ENCODE results near the gene GJA8.
"Not testable (repeated sequence)": the region's sequence is repeated elsewhere in the genome, so short reads cannot be mapped to it uniquely, and the experiment has no call there.

GJA8 gene

DNA sequence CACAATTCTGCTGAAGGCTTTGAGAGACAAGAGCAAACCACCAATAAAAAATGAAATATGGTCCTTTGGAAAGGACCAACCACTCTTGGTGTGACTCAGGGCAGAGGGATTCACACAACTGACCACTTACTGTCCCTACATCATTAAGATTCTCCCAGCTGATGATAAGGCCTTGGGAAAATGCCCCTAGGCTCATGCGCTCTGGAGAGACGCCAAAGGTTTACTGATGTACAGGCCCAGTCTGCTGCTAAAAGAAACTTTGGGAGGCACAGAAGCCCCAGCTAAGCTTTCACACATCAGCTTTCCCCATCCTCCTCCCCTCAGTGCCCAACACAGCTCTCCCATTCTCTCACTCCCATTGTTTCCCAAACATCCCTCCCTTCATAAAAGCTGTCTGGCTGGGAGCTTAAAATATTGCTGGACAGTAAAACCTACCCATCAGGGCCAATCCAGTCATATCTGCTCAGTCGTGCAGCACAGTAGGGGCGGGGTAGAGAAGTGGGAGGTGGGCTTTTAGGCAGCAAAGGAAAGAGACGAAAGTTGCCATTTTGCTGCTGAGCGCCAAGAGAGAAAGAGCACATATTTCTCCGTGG is at the start of gene GJA8:
TSS of gene GJA8 (plus strand) at position 543 of the 593 bp plus-strand sequence. CDS start 5,161 bp downstream, outside the sequence.
- Histone ChIP-seq H3K36me3 (no peaks in the 10 kb centered on the region), H3K4me1 (peaks cover 36% of the 10 kb centered on the region)

DNA sequence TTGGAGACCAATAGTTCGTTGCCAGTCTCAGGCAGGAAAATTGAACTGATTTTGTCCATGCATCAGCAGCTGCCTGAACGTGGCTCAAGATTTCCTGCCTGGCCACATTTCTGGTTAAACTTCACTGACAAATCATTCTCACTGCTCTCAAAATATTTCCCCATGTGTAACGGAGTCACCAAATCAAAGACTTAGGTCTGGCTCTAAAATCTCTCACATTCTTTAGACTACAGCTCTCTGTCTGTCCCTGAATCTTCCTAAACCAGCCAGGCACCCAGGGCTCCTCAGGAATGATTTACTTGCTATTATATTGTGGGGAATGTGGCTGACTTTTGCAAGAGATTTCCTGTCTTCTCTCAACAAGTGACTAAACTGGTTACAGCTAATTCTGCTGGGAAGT is 49.2 kb upstream of the GJA8 start:
- TF ChIP-seq Cebpa-rat (IDR thresholded peaks at IDR 0.05) = no peak
- Histone ChIP-seq H4K20me1 (no peaks in the 10 kb centered on the region), H3K36me3 (no peaks in the 10 kb centered on the region), H3K27me3 (no peaks in the 10 kb centered on the region), H3K4me3 (no peak overlapping the region), H3K4me2 (peak overlapping the region; percentile 53), H3K27ac (no peak overlapping the region), H3K9ac (no peak overlapping the region), H3K4me1 (peaks cover 31% of the 10 kb centered on the region), H3K9me3 (no peaks in the 10 kb centered on the region)

More for the DNA sequence above, at the start of gene GJA8:
- peak within 1 kb of the TSS; percentile 70 for H3K4me2 ChIP-seq
- H4K20me1 ChIP-seq = no peaks in the 10 kb centered on the region
- 0 out of 2 replicates have a peak within 1 kb of the TSS, but pooled peaks have one; percentile 10 for H3K27ac ChIP-seq
- no peaks in the 10 kb centered on the region for H3K9me3 ChIP-seq
- no peak for TF ChIP-seq Cebpa-rat (IDR thresholded peaks at IDR 0.05)
- no peaks in the 10 kb centered on the region for H3K27me3 ChIP-seq
- H3K4me3 ChIP-seq = no peak within 1 kb of the TSS
- H3K9ac ChIP-seq = no peak within 1 kb of the TSS

DNA sequence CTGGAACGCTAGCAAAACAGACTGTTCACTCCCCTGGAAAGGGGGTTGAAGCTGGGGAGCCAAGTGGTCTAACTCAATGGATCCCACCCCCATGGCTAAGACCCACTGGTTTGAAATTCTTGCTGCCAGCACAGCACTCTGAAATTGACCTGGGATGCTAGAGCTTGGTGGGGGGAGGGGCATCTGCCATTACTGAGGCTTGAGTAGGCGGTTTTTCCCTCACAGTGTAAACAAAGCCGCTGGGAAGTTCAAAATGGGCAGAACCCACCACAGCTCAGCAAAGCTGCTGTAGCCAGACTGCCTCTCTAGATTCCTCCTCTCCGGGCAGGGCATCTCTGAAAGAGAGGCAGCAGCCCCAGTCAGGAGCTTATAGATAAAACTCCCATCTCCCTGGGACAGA is 47.6 kb upstream of the GJA8 start:
- H3K4me2 ChIP-seq, H3K27me3 ChIP-seq: not testable (repeated sequence)

DNA sequence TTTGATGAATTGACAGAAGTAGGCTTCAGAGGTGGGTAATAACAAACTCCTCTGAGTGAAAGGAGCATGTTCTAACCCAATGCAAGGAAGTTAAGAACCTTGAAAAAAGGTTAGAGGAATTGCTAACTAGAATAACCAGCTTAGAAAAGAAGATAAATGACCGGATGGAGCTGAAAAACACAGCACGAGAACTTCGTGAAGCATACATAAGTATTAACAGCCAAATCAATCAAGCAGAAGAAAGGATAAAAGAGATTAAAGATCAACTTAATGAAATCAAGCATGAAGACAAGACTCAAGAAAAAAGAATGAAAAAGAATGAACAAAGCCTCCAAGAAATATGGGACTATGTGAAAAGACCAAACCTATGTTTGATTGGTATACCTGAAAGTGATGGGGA is 46.6 kb upstream of the GJA8 start:
- H3K9me3 ChIP-seq, H3K36me3 ChIP-seq, H3K27me3 ChIP-seq, H3K4me2 ChIP-seq, H3K4me3 ChIP-seq, H3K9ac ChIP-seq, H3K27ac ChIP-seq, H4K20me1 ChIP-seq: not testable (repeated sequence)
- H3K4me1 ChIP-seq = peaks cover 31% of the 10 kb centered on the region

More for the DNA sequence above, 47.6 kb upstream of the GJA8 start:
- not testable (repeated sequence) for H4K20me1 ChIP-seq, H3K9me3 ChIP-seq, H3K27ac ChIP-seq, H3K36me3 ChIP-seq, H3K4me3 ChIP-seq, H3K9ac ChIP-seq
- peaks cover 31% of the 10 kb centered on the region for H3K4me1 ChIP-seq

DNA sequence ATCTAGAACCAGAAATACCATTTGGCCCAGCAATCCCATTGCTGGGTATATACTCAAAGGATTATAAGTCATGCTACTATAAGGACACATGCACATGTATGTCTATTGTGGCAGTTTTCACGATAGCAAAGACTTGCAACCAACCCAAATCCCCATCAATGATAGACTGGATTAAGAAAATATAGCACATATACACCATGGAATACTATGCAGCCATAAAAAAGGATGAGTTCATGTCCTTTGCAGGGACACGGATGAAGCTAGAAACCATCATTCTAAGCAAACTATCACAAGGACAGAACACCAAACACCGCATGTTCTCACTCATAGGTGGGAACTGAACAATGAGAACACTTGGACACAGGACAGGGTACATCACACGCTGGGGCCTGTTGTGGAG is 35.4 kb upstream of the GJA8 start:
- H3K36me3 ChIP-seq, H3K4me1 ChIP-seq, H3K4me3 ChIP-seq, H3K4me2 ChIP-seq, H3K9ac ChIP-seq, H3K9me3 ChIP-seq, H3K27ac ChIP-seq, H4K20me1 ChIP-seq, H3K27me3 ChIP-seq: not testable (repeated sequence)

DNA sequence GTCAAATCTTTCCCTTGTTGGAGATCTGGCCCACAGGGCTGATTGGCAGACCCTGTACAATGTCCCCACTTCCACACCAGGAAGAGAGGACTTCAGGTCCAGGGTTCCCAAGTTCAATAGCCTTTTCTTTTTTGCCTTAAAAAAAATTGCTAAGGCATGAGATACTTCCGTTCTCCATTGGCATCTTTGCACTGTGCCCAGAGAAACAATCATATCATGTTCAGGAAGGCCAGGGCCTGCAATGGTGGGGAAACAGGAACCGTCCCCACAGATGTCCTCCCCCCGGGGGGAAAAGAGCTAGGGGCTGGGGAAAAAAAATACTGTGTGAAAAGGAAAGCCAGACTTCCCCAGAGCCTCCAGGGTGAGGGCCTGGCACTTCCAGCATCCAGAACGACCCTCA is 24.6 kb upstream of the GJA8 start:
- no peak overlapping the region for H3K27ac ChIP-seq
- peak overlapping the region; percentile 18; the same call in 1 of the 2 replicates for H3K4me2 ChIP-seq
- no peaks in the 10 kb centered on the region for H3K27me3 ChIP-seq
- H3K9me3 ChIP-seq = peaks cover 6% of the 10 kb centered on the region; the same call in 1 of the 2 replicates
- H3K4me3 ChIP-seq = no peak overlapping the region
- no peak for TF ChIP-seq Cebpa-rat (IDR thresholded peaks at IDR 0.05)
- no peaks in the 10 kb centered on the region for H3K36me3 ChIP-seq
- no peak overlapping the region for H3K9ac ChIP-seq
- no peaks in the 10 kb centered on the region for H4K20me1 ChIP-seq
- H3K4me1 ChIP-seq = peaks cover 9% of the 10 kb centered on the region

DNA sequence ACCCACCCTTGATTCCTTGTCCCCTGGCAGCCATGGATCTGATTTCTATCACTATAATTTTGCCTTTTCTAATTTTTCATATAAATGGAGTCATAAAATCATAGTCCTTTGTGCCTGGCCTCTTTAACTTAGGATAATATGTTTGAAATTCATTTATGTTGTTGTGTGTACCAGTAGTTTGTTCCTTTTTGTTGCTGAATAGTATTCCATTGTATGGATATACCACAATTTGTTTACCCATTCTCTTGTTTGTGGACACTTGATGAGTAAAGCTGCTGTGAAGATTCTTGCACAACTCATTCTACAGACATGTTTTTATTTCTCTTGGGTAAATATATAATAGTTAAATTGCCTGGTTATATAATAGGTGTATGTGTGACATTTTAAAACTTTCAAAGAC is 22.7 kb upstream of the GJA8 start:
- no peak for TF ChIP-seq Cebpa-rat (IDR thresholded peaks at IDR 0.05)
- peaks cover 6% of the 10 kb centered on the region; the same call in 1 of the 2 replicates for H3K9me3 ChIP-seq
- no peak overlapping the region for H3K9ac ChIP-seq

DNA sequence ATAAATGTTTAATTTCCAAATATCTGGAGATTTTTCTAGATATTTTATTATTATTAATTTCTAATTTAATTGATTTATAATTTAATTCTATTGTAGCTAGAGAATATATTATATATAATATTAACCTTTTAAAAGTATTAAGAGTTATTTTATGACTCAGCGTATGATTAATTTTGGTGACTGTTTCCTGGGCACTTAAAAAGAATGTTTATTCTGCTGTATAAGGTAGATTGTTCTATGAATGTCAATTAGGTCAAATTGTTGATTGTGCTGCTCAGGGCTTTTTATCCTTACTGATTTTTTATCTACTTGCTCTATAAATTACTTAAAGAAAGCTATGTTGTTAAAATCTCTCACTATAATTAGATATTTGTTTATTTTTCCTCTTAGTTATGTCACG is 20.1 kb upstream of the GJA8 start:
- Histone ChIP-seq H3K27me3 (no peaks in the 10 kb centered on the region), H3K4me3 (no peak overlapping the region), H3K9me3 (peaks cover 6% of the 10 kb centered on the region; the same call in 1 of the 2 replicates), H3K4me2 (no peak overlapping the region), H3K27ac (no peak overlapping the region), H3K4me1 (peaks cover 9% of the 10 kb centered on the region), H4K20me1 (no peaks in the 10 kb centered on the region), H3K9ac (no peak overlapping the region), H3K36me3 (no peaks in the 10 kb centered on the region)
- no peak for TF ChIP-seq Cebpa-rat (IDR thresholded peaks at IDR 0.05)

More for the DNA sequence above, 22.7 kb upstream of the GJA8 start:
- Histone ChIP-seq H3K4me3 (no peak overlapping the region), H4K20me1 (no peaks in the 10 kb centered on the region), H3K36me3 (no peaks in the 10 kb centered on the region), H3K4me1 (peaks cover 9% of the 10 kb centered on the region), H3K27ac (no peak overlapping the region), H3K27me3 (no peaks in the 10 kb centered on the region), H3K4me2 (no peak overlapping the region)

DNA sequence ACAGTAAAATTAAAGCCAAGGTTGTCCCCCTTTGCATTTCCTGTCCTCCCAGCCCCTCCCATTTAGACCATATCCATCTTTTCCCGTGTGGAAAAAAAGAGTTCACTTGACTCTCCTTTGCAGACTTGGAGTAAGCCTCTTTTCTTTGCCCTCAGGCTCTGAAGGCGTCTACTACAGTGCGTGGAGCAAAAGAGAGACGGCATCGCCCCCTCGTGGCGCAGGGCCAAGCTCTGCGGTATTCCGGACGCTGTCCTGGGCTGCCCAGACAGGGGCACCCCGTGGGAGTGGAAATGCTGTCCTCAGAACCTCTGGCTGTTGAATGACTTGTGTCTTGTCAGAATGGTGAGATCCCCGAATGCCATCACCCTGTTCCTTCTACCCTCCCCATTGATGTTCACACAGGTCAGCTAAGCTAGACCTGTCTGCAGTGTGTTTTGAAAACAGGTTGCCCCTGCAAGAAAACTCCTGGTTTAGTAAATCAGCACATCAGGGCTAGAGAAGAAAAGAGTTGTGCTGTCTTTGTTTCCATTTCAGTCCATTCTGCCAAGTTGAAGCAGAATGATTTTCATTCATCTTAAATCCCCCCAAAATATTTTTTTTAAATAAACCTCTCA is 12.3 kb upstream of the GJA8 start:
- H3K36me3 ChIP-seq = no peaks in the 10 kb centered on the region
- H3K9me3 ChIP-seq = no peaks in the 10 kb centered on the region
- no peaks in the 10 kb centered on the region for H3K4me1 ChIP-seq
- H3K27ac ChIP-seq = no peak overlapping the region
- no peaks in the 10 kb centered on the region for H4K20me1 ChIP-seq
- H3K9ac ChIP-seq = no peak overlapping the region
- no peak overlapping the region for H3K4me2 ChIP-seq
- no peaks in the 10 kb centered on the region for H3K27me3 ChIP-seq
- TF ChIP-seq Cebpa-rat (IDR thresholded peaks at IDR 0.05) = no peak
- no peak overlapping the region for H3K4me3 ChIP-seq

DNA sequence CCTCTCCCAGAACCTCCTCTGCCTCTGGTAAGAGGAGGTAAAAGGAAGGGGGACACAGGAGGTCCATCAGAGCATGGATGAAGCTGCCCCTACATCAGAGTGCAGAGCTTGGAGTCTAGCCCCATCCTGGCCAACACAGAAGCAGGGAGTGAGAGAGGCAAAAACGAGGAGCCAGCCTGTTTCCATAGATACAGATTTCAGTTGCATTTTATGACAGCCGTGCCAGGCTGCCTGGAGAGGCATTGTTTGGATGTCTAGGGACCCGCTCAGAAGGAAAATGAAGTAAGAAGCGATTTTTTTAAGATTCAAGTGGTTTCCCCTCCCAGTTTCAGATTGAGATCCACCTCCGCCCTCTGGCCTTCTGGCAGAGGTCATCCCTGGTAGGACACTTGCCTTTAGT is 11.5 kb upstream of the GJA8 start:
- Histone ChIP-seq H3K27me3 (no peaks in the 10 kb centered on the region), H3K4me1 (no peaks in the 10 kb centered on the region), H3K27ac (no peak overlapping the region), H3K4me2 (no peak overlapping the region), H3K9ac (no peak overlapping the region), H3K4me3 (no peak overlapping the region), H4K20me1 (no peaks in the 10 kb centered on the region), H3K9me3 (no peaks in the 10 kb centered on the region), H3K36me3 (no peaks in the 10 kb centered on the region)
- no peak for TF ChIP-seq Cebpa-rat (IDR thresholded peaks at IDR 0.05)
